HFF-Myc (cell line): Measurements from ENCODE around the gene FOXN3.

Experiments
- DNase-seq: peaks from one replicate; pipeline ENCODE4 v3.0.0-alpha.2; 2011; ENCODE audit warnings: low read depth; ENCODE audit errors: extremely low read depth
- H3K4me3 ChIP-seq: replicated peaks from 2 replicates; pipeline ENCODE4 v1.5.1; 2011; ENCODE audit warnings: low read depth, mild to moderate bottlenecking, control low read depth, low read length
- CTCF ChIP-seq: IDR thresholded peaks from 2 replicates; pipeline ENCODE4 v1.5.1; 2012; ENCODE audit warnings: mild to moderate bottlenecking, low read depth, low read length, control low read depth; ENCODE audit errors: missing control alignments

FOXN3 gene

GRCh38 chr14:89371585-89372511, 45.2 kb downstream of the FOXN3 start:
- DNase-seq, result no peak
- no peak overlapping the region for H3K4me3 ChIP-seq
- TF ChIP-seq CTCF, result no peak

- H3K4me3 ChIP-seq, result no peak overlapping the region
- no peak for DNase-seq
- TF ChIP-seq CTCF, result no peak
Observed at GRCh38 chr14:89370781-89371180, 46.3 kb downstream of the FOXN3 start.

- no peak for DNase-seq
- H3K4me3 ChIP-seq, result no peak overlapping the region
Observed at GRCh38 chr14:89370381-89370780, 46.7 kb downstream of the FOXN3 start.

GRCh38 chr14:89369656-89370055, 47.4 kb downstream of the FOXN3 start:
- DNase-seq, result no peak
- TF ChIP-seq CTCF, result no peak
- H3K4me3 ChIP-seq, result no peak overlapping the region

More at GRCh38 chr14:89370381-89370780, 46.7 kb downstream of the FOXN3 start:
- TF ChIP-seq CTCF, result no peak

GRCh38 chr14:89368490-89369477, 48.2 kb downstream of the FOXN3 start:
- H3K4me3 ChIP-seq, result no peak overlapping the region
- DNase-seq, result no peak
- TF ChIP-seq CTCF, result no peak

- TF ChIP-seq CTCF, result no peak
- DNase-seq, result no peak
- no peak overlapping the region for H3K4me3 ChIP-seq
Observed at GRCh38 chr14:89367779-89368120, 49.3 kb downstream of the FOXN3 start.
